WERI-Rb-1 (cell line): ENCODE results near the gene OTUD7B.
"Not testable (repeated sequence)": the region's sequence is repeated elsewhere in the genome, so short reads cannot be mapped to it uniquely, and the experiment has no call there.

Experiments
- DNase-seq: peaks from one replicate; pipeline ENCODE4 v3.0.0-alpha.2; 2020
- H3K27ac ChIP-seq: fragments of 250-450 bp; sonication (Bioruptor Pico); 2 replicates; pipeline ENCODE4 v1.5.1; 2020; ENCODE audit warnings: mild to moderate bottlenecking, moderate library complexity
- H3K27me3 ChIP-seq: fragments of 250-450 bp; sonication (Bioruptor Pico); 2 replicates; pipeline ENCODE4 v1.5.1; 2021; ENCODE audit warnings: mild to moderate bottlenecking, low read depth, moderate library complexity; ENCODE audit not compliant: insufficient read depth, severe bottlenecking
- H3K36me3 ChIP-seq: fragments of 250-450 bp; sonication (Bioruptor Pico); 2 replicates; pipeline ENCODE4 v1.5.1; 2020; ENCODE audit warnings: mild to moderate bottlenecking, moderate library complexity
- H3K4me3 ChIP-seq: 2 replicates; pipeline ENCODE4 v1.5.1; 2011; ENCODE audit warnings: low read depth, mild to moderate bottlenecking, control low read depth, low read length
- H3K9me3 ChIP-seq: fragments of 250-450 bp; sonication (Bioruptor Pico); 2 replicates; pipeline ENCODE4 v1.5.1; 2021; ENCODE audit warnings: mild to moderate bottlenecking, moderate library complexity; ENCODE audit not compliant: severe bottlenecking
- CTCF ChIP-seq: IDR thresholded peaks from 2 replicates; pipeline ENCODE4 v1.5.1; 2011; ENCODE audit warnings: low read depth, mild to moderate bottlenecking, control low read depth, inconsistent platforms, low read length

The OTUD7B gene

GRCh38 chr1:149942885-149943284 is 67.6 kb downstream of the OTUD7B start:
- no peak overlapping the region for H3K4me3 ChIP-seq
- no peak for TF ChIP-seq CTCF
- no peaks in the 10 kb centered on the region for H3K9me3 ChIP-seq
- no peak for DNase-seq
- peak overlapping the region; percentile 52 for H3K27ac ChIP-seq
- peaks cover 44% of the 10 kb centered on the region for H3K36me3 ChIP-seq
- no peaks in the 10 kb centered on the region for H3K27me3 ChIP-seq

GRCh38 chr1:149942207-149942606 is 68.3 kb downstream of the OTUD7B start:
- Histone ChIP-seq H3K4me3 (peak overlapping the region; percentile 33), H3K9me3 (no peaks in the 10 kb centered on the region), H3K36me3 (peaks cover 38% of the 10 kb centered on the region), H3K27ac (peak overlapping the region; percentile 52), H3K27me3 (no peaks in the 10 kb centered on the region)
- peak; percentile 82 for TF ChIP-seq CTCF
- DNase-seq = peak; percentile 93

- no peaks in the 10 kb centered on the region for H3K9me3 ChIP-seq
- H3K27me3 ChIP-seq = no peaks in the 10 kb centered on the region
- no peak overlapping the region for H3K27ac ChIP-seq
- DNase-seq = no peak
- H3K36me3 ChIP-seq = peaks cover 20% of the 10 kb centered on the region
- no peak overlapping the region for H3K4me3 ChIP-seq
- no peak for TF ChIP-seq CTCF
These were observed 70.1 kb downstream of the OTUD7B start for GRCh38 chr1:149940427-149940826.

- not testable (repeated sequence) for H3K36me3 ChIP-seq, DNase-seq, H3K27me3 ChIP-seq, H3K4me3 ChIP-seq, H3K27ac ChIP-seq, H3K9me3 ChIP-seq
These were observed 71.9 kb downstream of the OTUD7B start for GRCh38 chr1:149938668-149939003.

- DNase-seq = no peak
- Histone ChIP-seq H3K27me3 (no peaks in the 10 kb centered on the region), H3K9me3 (no peaks in the 10 kb centered on the region), H3K4me3 (no peak overlapping the region), H3K27ac (no peak overlapping the region), H3K36me3 (no peaks in the 10 kb centered on the region)
- no peak for TF ChIP-seq CTCF
These were observed 72.8 kb downstream of the OTUD7B start for GRCh38 chr1:149937759-149938158.

GRCh38 chr1:149936992-149937705 is 73.4 kb downstream of the OTUD7B start:
- DNase-seq = no peak
- Histone ChIP-seq H3K36me3 (no peaks in the 10 kb centered on the region), H3K9me3 (no peaks in the 10 kb centered on the region), H3K4me3 (no peak overlapping the region), H3K27me3 (no peaks in the 10 kb centered on the region), H3K27ac (no peak overlapping the region)
- TF ChIP-seq CTCF = no peak
